ENCODE results near the gene APBA2.

DNA sequence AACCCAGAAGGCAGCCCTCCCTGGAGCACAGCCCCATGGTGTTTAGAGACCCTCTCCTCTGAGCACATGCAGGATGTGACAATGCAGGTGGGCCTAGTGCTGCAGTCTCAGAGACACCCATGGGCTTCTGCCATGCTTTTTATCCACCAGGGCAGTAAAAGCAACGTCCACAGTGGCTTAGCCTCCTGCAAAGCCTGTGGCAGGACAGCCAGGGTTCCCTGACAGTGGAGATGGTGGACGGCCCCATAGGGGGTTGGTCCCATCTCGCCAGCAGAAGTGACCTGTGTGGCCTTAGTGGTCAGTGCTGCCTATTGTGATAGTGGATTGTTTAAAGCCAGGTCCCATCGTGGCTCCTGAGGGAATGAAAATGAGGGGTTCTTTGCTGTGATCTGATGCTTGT, 46.6 kb downstream of the APBA2 start:
- TF ChIP-seq, protein P1, sequence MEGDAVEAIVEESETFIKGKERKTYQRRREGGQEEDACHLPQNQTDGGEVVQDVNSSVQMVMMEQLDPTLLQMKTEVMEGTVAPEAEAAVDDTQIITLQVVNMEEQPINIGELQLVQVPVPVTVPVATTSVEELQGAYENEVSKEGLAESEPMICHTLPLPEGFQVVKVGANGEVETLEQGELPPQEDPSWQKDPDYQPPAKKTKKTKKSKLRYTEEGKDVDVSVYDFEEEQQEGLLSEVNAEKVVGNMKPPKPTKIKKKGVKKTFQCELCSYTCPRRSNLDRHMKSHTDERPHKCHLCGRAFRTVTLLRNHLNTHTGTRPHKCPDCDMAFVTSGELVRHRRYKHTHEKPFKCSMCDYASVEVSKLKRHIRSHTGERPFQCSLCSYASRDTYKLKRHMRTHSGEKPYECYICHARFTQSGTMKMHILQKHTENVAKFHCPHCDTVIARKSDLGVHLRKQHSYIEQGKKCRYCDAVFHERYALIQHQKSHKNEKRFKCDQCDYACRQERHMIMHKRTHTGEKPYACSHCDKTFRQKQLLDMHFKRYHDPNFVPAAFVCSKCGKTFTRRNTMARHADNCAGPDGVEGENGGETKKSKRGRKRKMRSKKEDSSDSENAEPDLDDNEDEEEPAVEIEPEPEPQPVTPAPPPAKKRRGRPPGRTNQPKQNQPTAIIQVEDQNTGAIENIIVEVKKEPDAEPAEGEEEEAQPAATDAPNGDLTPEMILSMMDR (IDR thresholded peaks at IDR 0.05): no peak
- TF ChIP-seq EZH2 (IDR thresholded peaks at IDR 0.05) (no peak), EZH2phosphoT487 (IDR thresholded peaks at IDR 0.05) (no peak)
